ENCODE measurements around the gene SRGAP1. TPM values are rescaled to one million over a fixed set of nuclear protein-coding genes. Genes with fewer than 3 reads are reported as not detected.
"Not testable (repeated sequence)": the region's sequence is repeated elsewhere in the genome, so short reads cannot be mapped to it uniquely, and the experiment has no call there.

Gene SRGAP1
- polyA plus RNA-seq, 6 donors from 2014 or later = 0.01 to 0.26 (median 0.05) TPM

- Mint-ChIP-seq H3K9me3 (peaks cover 0 to 1% (median 0%) of the 10 kb centered on the region in 7 donors), H3K4me1 (no peaks in the 10 kb centered on the region), H3K4me3 (no peak overlapping the region), H3K36me3 (no peaks in the 10 kb centered on the region), H3K27me3 (peaks cover 0 to 8% (median 0%) of the 10 kb centered on the region in 3 donors), H3K27ac (no peak overlapping the region)
- ATAC-seq (ENCODE audit: low read depth in 2 of 2) = no peak
- no peak for DNase-seq
These were observed 218.6 kb downstream of the SRGAP1 start for GRCh38 chr12:64063121-64063520.

DNA sequence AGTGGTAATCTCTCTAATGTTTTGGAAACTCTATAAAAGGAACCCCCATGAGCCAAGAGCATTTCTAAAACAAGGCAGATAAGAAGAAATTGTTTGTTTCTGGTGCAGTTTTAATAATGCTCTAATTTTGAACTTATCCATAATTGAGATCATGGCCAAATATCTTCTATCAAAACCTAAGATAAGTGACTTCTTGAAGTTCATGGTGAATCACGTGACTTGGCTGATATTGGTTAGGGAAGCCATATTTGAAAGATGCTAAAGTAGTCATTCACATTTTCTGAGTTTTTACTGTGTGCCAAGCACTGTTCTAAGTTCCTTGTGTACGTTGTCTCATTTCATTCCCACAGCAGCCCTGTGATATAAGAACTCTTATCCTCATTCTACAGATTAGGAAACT, 219.7 kb downstream of the SRGAP1 start:
- H3K4me1 Mint-ChIP-seq = no peaks in the 10 kb centered on the region
- H3K27ac Mint-ChIP-seq = no peak overlapping the region
- no peaks in the 10 kb centered on the region for H3K36me3 Mint-ChIP-seq
- DNase-seq (no peak), ATAC-seq (ENCODE audit: low read depth in 2 of 2) (no peak)
- peaks cover 0 to 1% (median 0%) of the 10 kb centered on the region in 7 donors for H3K9me3 Mint-ChIP-seq
- peaks cover 0 to 8% (median 3%) of the 10 kb centered on the region in 3 donors for H3K27me3 Mint-ChIP-seq
- H3K4me3 Mint-ChIP-seq = no peak overlapping the region

- ATAC-seq (ENCODE audit: low read depth in 2 of 2) (no peak), DNase-seq (no peak)
- H3K27ac Mint-ChIP-seq = no peak overlapping the region
- H3K9me3 Mint-ChIP-seq = peaks cover 0 to 1% (median 0%) of the 10 kb centered on the region in 7 donors
- H3K4me1 Mint-ChIP-seq = no peaks in the 10 kb centered on the region
- H3K27me3 Mint-ChIP-seq = peaks cover 0 to 8% (median 3%) of the 10 kb centered on the region in 3 donors
- no peaks in the 10 kb centered on the region for H3K36me3 Mint-ChIP-seq
- no peak overlapping the region for H3K4me3 Mint-ChIP-seq
These were observed 220.2 kb downstream of the SRGAP1 start for GRCh38 chr12:64064706-64065105.

GRCh38 chr12:64065881-64066451, 221.5 kb downstream of the SRGAP1 start:
- Mint-ChIP-seq H3K27me3 (peaks cover 0 to 8% (median 3%) of the 10 kb centered on the region in 3 donors), H3K4me1 (no peaks in the 10 kb centered on the region), H3K4me3 (no peak overlapping the region), H3K27ac (no peak overlapping the region), H3K9me3 (peaks cover 0 to 1% (median 0%) of the 10 kb centered on the region in 7 donors), H3K36me3 (no peaks in the 10 kb centered on the region)
- DNase-seq (no peak), ATAC-seq (ENCODE audit: low read depth in 2 of 2) (no peak)

- no peaks in the 10 kb centered on the region for H3K36me3 Mint-ChIP-seq
- ATAC-seq (ENCODE audit: low read depth in 2 of 2) (no peak), DNase-seq (no peak)
- no peak overlapping the region for H3K27ac Mint-ChIP-seq
- H3K4me1 Mint-ChIP-seq = no peaks in the 10 kb centered on the region
- H3K4me3 Mint-ChIP-seq = no peak overlapping the region
- H3K9me3 Mint-ChIP-seq = no peaks in the 10 kb centered on the region
- H3K27me3 Mint-ChIP-seq = peaks cover 0 to 8% (median 3%) of the 10 kb centered on the region in 3 donors
These were observed 222.3 kb downstream of the SRGAP1 start for GRCh38 chr12:64066776-64067175.

GRCh38 chr12:64070454-64070853, 226.0 kb downstream of the SRGAP1 start:
- peaks cover 0 to 3% (median 0%) of the 10 kb centered on the region in 3 donors for H3K27me3 Mint-ChIP-seq
- no peak overlapping the region for H3K27ac Mint-ChIP-seq
- H3K4me1 Mint-ChIP-seq = no peaks in the 10 kb centered on the region
- no peak for ATAC-seq (ENCODE audit: low read depth in 2 of 2)
- DNase-seq = no peak
- H3K9me3 Mint-ChIP-seq = peaks cover 0 to 7% (median 0%) of the 10 kb centered on the region in 7 donors
- no peak overlapping the region for H3K4me3 Mint-ChIP-seq
- no peaks in the 10 kb centered on the region for H3K36me3 Mint-ChIP-seq

- no peak for ATAC-seq (ENCODE audit: low read depth in 2 of 2)
- Mint-ChIP-seq H3K4me1 (no peaks in the 10 kb centered on the region), H3K27ac (no peak overlapping the region), H3K4me3 (no peak overlapping the region), H3K27me3 (peaks cover 0 to 6% (median 3%) of the 10 kb centered on the region in 3 donors), H3K9me3 (peaks cover 0 to 16% (median 4%) of the 10 kb centered on the region in 7 donors), H3K36me3 (no peaks in the 10 kb centered on the region)
- DNase-seq = no peak
These were observed 228.5 kb downstream of the SRGAP1 start for GRCh38 chr12:64072916-64073575.

- not testable (repeated sequence) for H3K4me3 Mint-ChIP-seq; ATAC-seq (ENCODE audit: low read depth in 2 of 2); H3K4me1 Mint-ChIP-seq; H3K36me3 Mint-ChIP-seq; H3K27ac Mint-ChIP-seq; H3K27me3 Mint-ChIP-seq; DNase-seq
- peaks cover 0 to 16% (median 4%) of the 10 kb centered on the region in 7 donors for H3K9me3 Mint-ChIP-seq
These were observed 232.1 kb downstream of the SRGAP1 start for GRCh38 chr12:64076565-64076964.

DNA sequence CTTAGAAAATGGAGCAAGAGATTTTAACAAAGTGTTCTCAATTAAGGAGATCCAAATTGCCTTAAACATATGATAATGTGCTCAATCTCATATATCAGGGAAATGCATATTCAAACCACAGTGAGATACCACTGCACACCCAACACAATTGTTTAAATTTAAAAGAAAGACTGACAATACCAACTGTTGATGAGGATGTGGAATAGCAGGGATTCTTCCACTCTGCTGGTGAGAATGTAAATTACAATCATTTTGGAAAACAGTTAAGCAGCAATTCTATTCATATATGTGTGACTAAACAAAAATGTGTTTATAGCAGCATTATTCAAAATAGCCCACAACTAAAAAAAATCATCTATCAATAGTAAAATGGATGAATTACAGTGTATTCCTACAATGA, 233.4 kb downstream of the SRGAP1 start:
- no peaks in the 10 kb centered on the region for H3K36me3 Mint-ChIP-seq
- H3K27ac Mint-ChIP-seq = no peak overlapping the region
- H3K4me3 Mint-ChIP-seq = no peak overlapping the region
- H3K4me1 Mint-ChIP-seq = no peaks in the 10 kb centered on the region
- peaks cover 0 to 16% (median 4%) of the 10 kb centered on the region in 7 donors for H3K9me3 Mint-ChIP-seq
- peaks cover 0 to 6% (median 0%) of the 10 kb centered on the region in 3 donors for H3K27me3 Mint-ChIP-seq
- ATAC-seq (ENCODE audit: low read depth in 2 of 2) = no peak
- DNase-seq = no peak

- peaks cover 0 to 9% (median 2%) of the 10 kb centered on the region in 7 donors for H3K9me3 Mint-ChIP-seq
- DNase-seq = no peak
- H3K4me1 Mint-ChIP-seq = no peaks in the 10 kb centered on the region
- peaks cover 0 to 9% (median 3%) of the 10 kb centered on the region in 3 donors for H3K27me3 Mint-ChIP-seq
- no peaks in the 10 kb centered on the region for H3K36me3 Mint-ChIP-seq
- H3K27ac Mint-ChIP-seq = no peak overlapping the region
- ATAC-seq (ENCODE audit: low read depth in 2 of 2) = no peak
- H3K4me3 Mint-ChIP-seq = no peak overlapping the region
These were observed 236.0 kb downstream of the SRGAP1 start for GRCh38 chr12:64080319-64081007.

DNA sequence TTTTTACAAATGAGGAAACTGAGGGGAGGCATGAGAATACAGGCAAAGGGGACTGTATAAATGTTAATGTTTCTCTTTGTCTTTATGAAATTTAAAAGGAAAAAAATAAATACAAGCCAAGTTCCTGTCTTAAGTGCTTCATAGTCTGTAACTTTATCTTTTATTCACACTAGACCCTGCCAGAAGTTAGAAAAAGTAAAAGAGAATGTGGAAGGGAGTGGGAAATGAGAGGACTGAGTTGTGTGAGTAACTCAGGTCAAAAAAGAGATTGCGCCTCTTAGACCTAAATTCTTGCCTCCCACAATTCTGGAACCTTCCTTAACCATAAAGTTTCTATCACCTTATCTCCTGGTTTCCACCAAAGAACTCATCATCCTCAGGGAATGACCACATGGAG, 236.5 kb downstream of the SRGAP1 start:
- H3K4me1 Mint-ChIP-seq = no peaks in the 10 kb centered on the region
- H3K9me3 Mint-ChIP-seq = peaks cover 0 to 4% (median 0%) of the 10 kb centered on the region in 7 donors
- ATAC-seq (ENCODE audit: low read depth in 2 of 2) (no peak), DNase-seq (no peak)
- H3K4me3 Mint-ChIP-seq = no peak overlapping the region
- H3K27me3 Mint-ChIP-seq = peaks cover 0 to 10% (median 5%) of the 10 kb centered on the region in 3 donors
- no peaks in the 10 kb centered on the region for H3K36me3 Mint-ChIP-seq
- H3K27ac Mint-ChIP-seq = no peak overlapping the region

GRCh38 chr12:64082116-64082515, 237.6 kb downstream of the SRGAP1 start:
- no peak overlapping the region for H3K27ac Mint-ChIP-seq
- H3K4me1 Mint-ChIP-seq = no peaks in the 10 kb centered on the region
- DNase-seq = no peak

GRCh38 chr12:64082866-64083268, 238.4 kb downstream of the SRGAP1 start:
- H3K36me3 Mint-ChIP-seq = no peaks in the 10 kb centered on the region
- H3K27me3 Mint-ChIP-seq = peaks cover 0 to 6% (median 5%) of the 10 kb centered on the region in 3 donors
- no peak overlapping the region for H3K27ac Mint-ChIP-seq
- no peak overlapping the region for H3K4me3 Mint-ChIP-seq
- DNase-seq (no peak), ATAC-seq (ENCODE audit: low read depth in 2 of 2) (no peak)
- H3K9me3 Mint-ChIP-seq = no peaks in the 10 kb centered on the region
- no peaks in the 10 kb centered on the region for H3K4me1 Mint-ChIP-seq

More at GRCh38 chr12:64082116-64082515, 237.6 kb downstream of the SRGAP1 start:
- Mint-ChIP-seq H3K9me3 (no peaks in the 10 kb centered on the region), H3K36me3 (no peaks in the 10 kb centered on the region), H3K4me3 (no peak overlapping the region), H3K27me3 (peaks cover 0 to 6% (median 5%) of the 10 kb centered on the region in 3 donors)
- no peak for ATAC-seq (ENCODE audit: low read depth in 2 of 2)
